GM23338 (cell line): Measurements from ENCODE around the gene CCL7. TPM values are rescaled to one million over a fixed set of nuclear protein-coding genes. Genes with fewer than 3 reads are reported as not detected.

Source experiments
- ATAC-seq: fragments of 200-7000 bp; cut with Tn5 transposase; 3 replicates; pipeline ENCODE4 v1.9.1; 2020
- DNase-seq: peaks from one replicate; pipeline ENCODE4 v3.0.0-alpha.2; 2015; ENCODE audit warnings: low spot score
- H2AFZ ChIP-seq: fragments of 200-600 bp; sonication (generic); 2 replicates; pipeline ENCODE4 v1.8.0; 2016; ENCODE audit warnings: antibody characterized with exemption, mild to moderate bottlenecking, moderate library complexity
- H3F3A ChIP-seq: fragments of 200-600 bp; sonication (generic); replicated peaks from 2 replicates; pipeline ENCODE4 v1.8.0; 2017; ENCODE audit warnings: antibody characterized with exemption, mixed run types, low read depth
- H3K27ac ChIP-seq: fragments of 200-600 bp; sonication (generic); 2 replicates; pipeline ENCODE4 v1.6.1; 2016; ENCODE audit warnings: low read depth
- H3K27me3 ChIP-seq: fragments of 200-600 bp; sonication (generic); 2 replicates; pipeline ENCODE4 v1.8.0; 2016; ENCODE audit warnings: mild to moderate bottlenecking, mixed run types, moderate library complexity; ENCODE audit not compliant: insufficient read depth
- H3K36me3 ChIP-seq: fragments of 200-600 bp; sonication (generic); 2 replicates; pipeline ENCODE4 v1.8.0; 2016; ENCODE audit warnings: mild to moderate bottlenecking; ENCODE audit not compliant: insufficient read depth
- H3K4me1 ChIP-seq: fragments of 200-600 bp; sonication (generic); 2 replicates; pipeline ENCODE4 v1.8.0; 2016; ENCODE audit warnings: mild to moderate bottlenecking, moderate library complexity; ENCODE audit not compliant: insufficient read depth
- H3K4me2 ChIP-seq: fragments of 200-600 bp; sonication (generic); 2 replicates; pipeline ENCODE4 v1.7.1; 2017; ENCODE audit warnings: mixed run types
- H3K4me3 ChIP-seq: fragments of 200-600 bp; sonication (generic); 2 replicates; pipeline ENCODE4 v1.6.1; 2016; ENCODE audit warnings: mixed run types
- H3K79me2 ChIP-seq: fragments of 200-600 bp; sonication (generic); replicated peaks from 2 replicates; pipeline ENCODE4 v1.8.0; 2017; ENCODE audit warnings: mild to moderate bottlenecking; ENCODE audit not compliant: insufficient read depth
- H3K9me2 ChIP-seq: fragments of 200-600 bp; sonication (generic); 2 replicates; pipeline ENCODE4 v1.8.0; 2017; ENCODE audit not compliant: insufficient read depth
- H4K20me1 ChIP-seq: fragments of 200-600 bp; sonication (generic); replicated peaks from 2 replicates; pipeline ENCODE4 v1.8.0; 2017; ENCODE audit warnings: mild to moderate bottlenecking; ENCODE audit not compliant: insufficient read depth
- H3K27ac Mint-ChIP-seq: 2 replicates; pipeline ENCODE4 v1.8.0; 2020; ENCODE audit warnings: inconsistent platforms, mild to moderate bottlenecking, moderate library complexity, mixed read lengths
- H3K27me3 Mint-ChIP-seq: 3 replicates; pipeline ENCODE4 v1.8.0; 2022; ENCODE audit warnings: low read depth, mild to moderate bottlenecking, moderate library complexity, mixed read lengths, inconsistent platforms; ENCODE audit not compliant: insufficient read depth, poor library complexity
- H3K36me3 Mint-ChIP-seq: 3 replicates; pipeline ENCODE4 v1.8.0; 2021; ENCODE audit warnings: low read depth, mild to moderate bottlenecking, inconsistent platforms, moderate library complexity, mixed read lengths
- H3K4me1 Mint-ChIP-seq: 3 replicates; pipeline ENCODE4 v1.8.0; 2020; ENCODE audit warnings: mild to moderate bottlenecking, inconsistent platforms, mixed read lengths
- H3K4me3 Mint-ChIP-seq: 3 replicates; pipeline ENCODE4 v1.8.0; 2021; ENCODE audit warnings: moderate library complexity, mild to moderate bottlenecking, inconsistent platforms, mixed read lengths
- H3K9me3 Mint-ChIP-seq: 3 replicates; pipeline ENCODE4 v1.8.0; 2020; ENCODE audit warnings: moderate library complexity, mild to moderate bottlenecking, inconsistent platforms, mixed read lengths
- EZH2 ChIP-seq: fragments of 200-600 bp; sonication (generic); IDR thresholded peaks from one replicate; pipeline ENCODE4 v1.8.0; 2017; ENCODE audit warnings: antibody characterized with exemption, mild to moderate bottlenecking, low read depth; ENCODE audit not compliant: unreplicated experiment
- JUNB ChIP-seq: IDR thresholded peaks from one replicate; pipeline ENCODE4 v1.6.1; 2016; ENCODE audit warnings: antibody characterized with exemption; ENCODE audit not compliant: unreplicated experiment
- NANOG ChIP-seq: IDR thresholded peaks from 2 replicates; pipeline ENCODE4 v1.6.1; 2016; ENCODE audit warnings: antibody characterized with exemption, borderline replicate concordance
- POLR2AphosphoS5 ChIP-seq: IDR thresholded peaks from 2 replicates; pipeline ENCODE4 v1.6.1; 2016; ENCODE audit warnings: antibody characterized with exemption, low read depth
- STAT1 ChIP-seq: IDR thresholded peaks from one replicate; pipeline ENCODE4 v1.6.1; 2016; ENCODE audit warnings: antibody characterized with exemption; ENCODE audit not compliant: unreplicated experiment
- polyA plus RNA-seq: library from polyadenylated mRNA; unstranded; fragments of >200 nt; fragmentation: Nextera tagmentation; extraction: Ambion mirVana; gene quantifications from 2 replicates; pipeline ENCODE4 v1.2.1, GENCODE V29; 2016
- total RNA-seq: library from RNA; depleted of rRNA; stranded (reverse); fragments of >200 nt; shearing (Covaris generic); gene quantifications from 2 replicates; pipeline ENCODE4 v1.2.3, GENCODE V29; 2014
- TF ChIP-seq, protein P1 (sequence below), 2 experiments: fragments of 200-600 bp in 1 of 2; sonication (generic) in 1 of 2; conservative IDR thresholded peaks; 2 replicates each; pipeline versions ENCODE4 v1.5.1 to v1.6.1; 2016 to 2017; ENCODE audit warnings: antibody characterized with exemption in 2 of 2, low read depth in 2 of 2, mild to moderate bottlenecking in 2 of 2, moderate library complexity in 1 of 2
- TF ChIP-seq, protein P2 (sequence below): IDR thresholded peaks from one replicate; pipeline ENCODE4 v1.6.1; 2018; ENCODE audit warnings: antibody characterized with exemption; ENCODE audit not compliant: unreplicated experiment
- TF ChIP-seq, protein P3 (sequence below): IDR thresholded peaks from 2 replicates; pipeline ENCODE4 v1.6.1; 2016; ENCODE audit warnings: antibody characterized with exemption

Gene CCL7
- total and polyA plus RNA-seq, 2 experiments from 2014 or later: not detected

DNA sequence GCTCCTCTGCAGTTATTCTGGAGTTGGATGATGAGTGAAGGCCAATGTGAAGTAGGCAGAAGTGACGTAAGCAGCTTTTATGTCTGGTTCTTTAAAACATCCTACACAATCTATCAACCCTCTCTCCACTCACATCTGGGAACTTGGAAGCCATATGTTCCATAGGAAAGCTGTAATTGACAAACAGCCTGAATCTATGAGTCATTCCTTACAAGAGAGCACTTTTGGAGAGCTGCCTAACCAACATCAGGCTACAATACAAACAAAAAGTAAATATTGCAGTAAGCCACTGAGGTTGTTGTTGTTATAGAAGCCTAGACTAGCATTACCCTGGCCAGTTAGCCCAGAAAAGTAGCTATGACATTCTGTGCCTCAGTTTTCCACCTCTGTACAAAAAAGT lies 5.9 kb downstream of the CCL7 start (continued):
- TF ChIP-seq, protein P1, sequence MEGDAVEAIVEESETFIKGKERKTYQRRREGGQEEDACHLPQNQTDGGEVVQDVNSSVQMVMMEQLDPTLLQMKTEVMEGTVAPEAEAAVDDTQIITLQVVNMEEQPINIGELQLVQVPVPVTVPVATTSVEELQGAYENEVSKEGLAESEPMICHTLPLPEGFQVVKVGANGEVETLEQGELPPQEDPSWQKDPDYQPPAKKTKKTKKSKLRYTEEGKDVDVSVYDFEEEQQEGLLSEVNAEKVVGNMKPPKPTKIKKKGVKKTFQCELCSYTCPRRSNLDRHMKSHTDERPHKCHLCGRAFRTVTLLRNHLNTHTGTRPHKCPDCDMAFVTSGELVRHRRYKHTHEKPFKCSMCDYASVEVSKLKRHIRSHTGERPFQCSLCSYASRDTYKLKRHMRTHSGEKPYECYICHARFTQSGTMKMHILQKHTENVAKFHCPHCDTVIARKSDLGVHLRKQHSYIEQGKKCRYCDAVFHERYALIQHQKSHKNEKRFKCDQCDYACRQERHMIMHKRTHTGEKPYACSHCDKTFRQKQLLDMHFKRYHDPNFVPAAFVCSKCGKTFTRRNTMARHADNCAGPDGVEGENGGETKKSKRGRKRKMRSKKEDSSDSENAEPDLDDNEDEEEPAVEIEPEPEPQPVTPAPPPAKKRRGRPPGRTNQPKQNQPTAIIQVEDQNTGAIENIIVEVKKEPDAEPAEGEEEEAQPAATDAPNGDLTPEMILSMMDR (conservative IDR thresholded peaks at IDR 0.05; ENCODE audit: low read depth in 2 of 2): no peak
- TF ChIP-seq POLR2AphosphoS5 (no peak), JUNB (no peak), EZH2 (no peak), STAT1 (no peak), NANOG (no peak)

DNA sequence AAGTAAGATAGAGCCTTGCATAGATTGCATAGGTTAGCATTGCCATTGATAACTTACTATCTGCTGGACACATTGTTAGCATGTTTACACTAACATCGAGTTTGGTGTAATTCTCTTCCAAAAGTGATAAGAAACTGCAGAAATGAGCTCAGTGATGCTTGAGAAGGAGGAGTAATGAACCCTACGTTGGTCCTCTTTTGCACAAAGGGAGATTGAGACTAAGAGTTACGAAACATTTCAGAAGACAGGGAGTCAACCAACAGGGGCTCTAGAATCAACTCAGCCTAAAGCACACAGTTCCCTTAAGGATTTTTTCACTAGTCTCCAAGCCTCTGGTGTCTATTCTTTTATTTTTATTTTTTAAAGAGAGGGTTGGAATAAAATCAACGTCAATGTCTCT lies 6.8 kb downstream of the CCL7 start:
- H3K4me1 Mint-ChIP-seq: no peaks in the 10 kb centered on the region
- no peak overlapping the region for H3K27ac Mint-ChIP-seq
- H3K9me3 Mint-ChIP-seq: no peaks in the 10 kb centered on the region

More for the DNA sequence above, 6.8 kb downstream of the CCL7 start:
- no peak for DNase-seq
- H2AFZ ChIP-seq: no peak overlapping the region
- peaks cover 4% of the 10 kb centered on the region for H3K27me3 Mint-ChIP-seq
- ATAC-seq: no peak
- no peaks in the 10 kb centered on the region for H3K27me3 ChIP-seq
- no peaks in the 10 kb centered on the region for H3K36me3 ChIP-seq
- H3K4me3 Mint-ChIP-seq: no peak overlapping the region
- H3K27ac ChIP-seq: no peak overlapping the region
- H3K4me3 ChIP-seq: no peak overlapping the region
- H3F3A ChIP-seq: no peaks in the 10 kb centered on the region
- H3K79me2 ChIP-seq: no peaks in the 10 kb centered on the region
- H3K9me2 ChIP-seq: peaks cover 3% of the 10 kb centered on the region; the same call in 1 of the 2 replicates
- H3K4me2 ChIP-seq: no peak overlapping the region
- H3K36me3 Mint-ChIP-seq: no peaks in the 10 kb centered on the region
- H3K4me1 ChIP-seq: no peaks in the 10 kb centered on the region
- TF ChIP-seq NANOG: no peak
- TF ChIP-seq, protein P2, sequence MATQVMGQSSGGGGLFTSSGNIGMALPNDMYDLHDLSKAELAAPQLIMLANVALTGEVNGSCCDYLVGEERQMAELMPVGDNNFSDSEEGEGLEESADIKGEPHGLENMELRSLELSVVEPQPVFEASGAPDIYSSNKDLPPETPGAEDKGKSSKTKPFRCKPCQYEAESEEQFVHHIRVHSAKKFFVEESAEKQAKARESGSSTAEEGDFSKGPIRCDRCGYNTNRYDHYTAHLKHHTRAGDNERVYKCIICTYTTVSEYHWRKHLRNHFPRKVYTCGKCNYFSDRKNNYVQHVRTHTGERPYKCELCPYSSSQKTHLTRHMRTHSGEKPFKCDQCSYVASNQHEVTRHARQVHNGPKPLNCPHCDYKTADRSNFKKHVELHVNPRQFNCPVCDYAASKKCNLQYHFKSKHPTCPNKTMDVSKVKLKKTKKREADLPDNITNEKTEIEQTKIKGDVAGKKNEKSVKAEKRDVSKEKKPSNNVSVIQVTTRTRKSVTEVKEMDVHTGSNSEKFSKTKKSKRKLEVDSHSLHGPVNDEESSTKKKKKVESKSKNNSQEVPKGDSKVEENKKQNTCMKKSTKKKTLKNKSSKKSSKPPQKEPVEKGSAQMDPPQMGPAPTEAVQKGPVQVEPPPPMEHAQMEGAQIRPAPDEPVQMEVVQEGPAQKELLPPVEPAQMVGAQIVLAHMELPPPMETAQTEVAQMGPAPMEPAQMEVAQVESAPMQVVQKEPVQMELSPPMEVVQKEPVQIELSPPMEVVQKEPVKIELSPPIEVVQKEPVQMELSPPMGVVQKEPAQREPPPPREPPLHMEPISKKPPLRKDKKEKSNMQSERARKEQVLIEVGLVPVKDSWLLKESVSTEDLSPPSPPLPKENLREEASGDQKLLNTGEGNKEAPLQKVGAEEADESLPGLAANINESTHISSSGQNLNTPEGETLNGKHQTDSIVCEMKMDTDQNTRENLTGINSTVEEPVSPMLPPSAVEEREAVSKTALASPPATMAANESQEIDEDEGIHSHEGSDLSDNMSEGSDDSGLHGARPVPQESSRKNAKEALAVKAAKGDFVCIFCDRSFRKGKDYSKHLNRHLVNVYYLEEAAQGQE: no peak
- TF ChIP-seq, protein P3, sequence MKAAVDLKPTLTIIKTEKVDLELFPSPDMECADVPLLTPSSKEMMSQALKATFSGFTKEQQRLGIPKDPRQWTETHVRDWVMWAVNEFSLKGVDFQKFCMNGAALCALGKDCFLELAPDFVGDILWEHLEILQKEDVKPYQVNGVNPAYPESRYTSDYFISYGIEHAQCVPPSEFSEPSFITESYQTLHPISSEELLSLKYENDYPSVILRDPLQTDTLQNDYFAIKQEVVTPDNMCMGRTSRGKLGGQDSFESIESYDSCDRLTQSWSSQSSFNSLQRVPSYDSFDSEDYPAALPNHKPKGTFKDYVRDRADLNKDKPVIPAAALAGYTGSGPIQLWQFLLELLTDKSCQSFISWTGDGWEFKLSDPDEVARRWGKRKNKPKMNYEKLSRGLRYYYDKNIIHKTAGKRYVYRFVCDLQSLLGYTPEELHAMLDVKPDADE: no peak
- no peaks in the 10 kb centered on the region for H4K20me1 ChIP-seq
